SKM-1 treated with dmso at 0.1 percent for 144 hours (cell line): ENCODE data around the gene DUSP7.

Experiments
- DNase-seq: peaks from one replicate; lab custom pipeline; 2025; ENCODE audit not compliant: unreplicated experiment; lab: John Stamatoyannopoulos, UW

Gene DUSP7

GRCh38 chr3:52068730-52069129, 12.4 kb upstream of the DUSP7 start:
- DNase-seq: no peak

- no peak for DNase-seq
Measured at GRCh38 chr3:52068055-52068571, 11.7 kb upstream of the DUSP7 start.

GRCh38 chr3:52067526-52067925, 11.2 kb upstream of the DUSP7 start:
- no peak for DNase-seq

GRCh38 chr3:52067046-52067445, 10.7 kb upstream of the DUSP7 start:
- no peak for DNase-seq

GRCh38 chr3:52065264-52065756, 8.9 kb upstream of the DUSP7 start:
- DNase-seq: no peak

GRCh38 chr3:52064561-52064960, 8.2 kb upstream of the DUSP7 start:
- no peak for DNase-seq

GRCh38 chr3:52063026-52063723, 6.8 kb upstream of the DUSP7 start:
- DNase-seq: no peak

GRCh38 chr3:52062505-52062904, 6.1 kb upstream of the DUSP7 start:
- peak; percentile 22 for DNase-seq

- no peak for DNase-seq
Measured at GRCh38 chr3:52061121-52061910, 4.9 kb upstream of the DUSP7 start.

- DNase-seq: no peak
Measured at GRCh38 chr3:52059781-52060180, 3.4 kb upstream of the DUSP7 start.

- DNase-seq: no peak
Measured at GRCh38 chr3:52057812-52058495, 1.6 kb upstream of the DUSP7 start.

- peak; percentile 97 for DNase-seq
Measured at GRCh38 chr3:52056968-52057811, 819 bp upstream of the DUSP7 start.

- no peak for DNase-seq
Measured at GRCh38 chr3:52055537-52056351, 627 bp downstream of the DUSP7 start.

GRCh38 chr3:52054661-52055511, 1.5 kb downstream of the DUSP7 start:
- no peak for DNase-seq

GRCh38 chr3:52053307-52054304, 2.8 kb downstream of the DUSP7 start:
- DNase-seq: no peak

GRCh38 chr3:52052831-52053306, 3.5 kb downstream of the DUSP7 start:
- DNase-seq: peak; percentile 78

GRCh38 chr3:52051444-52051843, 4.9 kb downstream of the DUSP7 start:
- no peak for DNase-seq
